Activated CD4-positive, alpha-beta T cell treated with anti-CD3 and anti-CD28 coated beads, Interleukin-2, amount 50 U/mL, for 1 hour (primary cell): Measurements from ENCODE around the gene HGD.
"Not testable (repeated sequence)": the region's sequence is repeated elsewhere in the genome, so short reads cannot be mapped to it uniquely, and the experiment has no call there.

ENCODE experiments used
- DNase-seq: peaks from one replicate; pipeline ENCODE4 v3.0.0-alpha.2; 2020

HGD gene

DNA sequence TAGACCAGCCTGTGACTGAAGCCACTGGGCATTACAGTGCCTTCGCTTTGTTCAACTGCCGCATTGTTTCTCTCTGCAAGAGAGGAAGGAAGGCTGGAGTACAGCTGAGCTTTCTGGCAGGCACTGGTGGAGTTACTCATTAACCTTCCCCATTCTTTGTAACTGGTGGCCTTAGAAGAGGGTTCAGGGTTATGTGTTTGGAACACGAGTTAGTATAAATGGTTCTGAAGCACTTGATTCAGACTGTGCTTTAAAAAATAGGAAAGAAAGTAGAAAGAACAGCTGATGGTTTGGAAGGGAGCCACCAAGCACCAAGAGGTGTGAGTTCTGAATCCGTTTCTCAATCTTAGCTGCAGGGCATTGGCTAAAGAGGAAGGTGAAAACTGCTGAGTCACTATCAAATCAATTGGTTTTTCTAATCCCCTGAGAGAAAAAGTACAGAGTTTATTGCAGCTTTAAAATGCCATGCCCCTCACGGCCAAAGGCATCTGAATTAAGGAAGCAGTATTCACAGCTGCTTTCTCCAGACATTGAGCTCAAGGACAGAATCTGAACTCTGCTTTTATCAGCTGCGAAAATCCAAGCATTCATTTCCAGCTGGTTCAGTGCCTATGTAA, 3.6 kb downstream of the HGD start:
- no peak for DNase-seq

DNA sequence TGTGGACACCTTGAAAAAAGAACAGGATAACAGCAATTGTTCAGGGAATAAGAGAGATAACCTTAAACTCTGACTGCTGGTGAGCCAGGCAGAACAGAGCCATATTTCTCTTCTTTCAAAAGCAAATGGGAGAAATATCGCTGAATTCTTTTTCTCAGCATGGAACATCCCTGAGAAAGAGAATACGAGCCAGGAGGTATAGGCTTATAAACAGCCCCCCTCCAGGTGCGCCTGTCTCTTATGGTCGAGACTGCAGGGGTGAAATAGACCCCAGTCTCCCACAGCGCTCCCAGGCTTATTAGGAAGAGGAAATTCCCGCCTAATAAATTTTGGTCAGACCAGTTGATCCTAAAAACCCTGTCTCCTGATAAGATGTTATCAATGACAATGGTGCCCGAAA, 4.8 kb downstream of the HGD start:
- DNase-seq = not testable (repeated sequence)

DNA sequence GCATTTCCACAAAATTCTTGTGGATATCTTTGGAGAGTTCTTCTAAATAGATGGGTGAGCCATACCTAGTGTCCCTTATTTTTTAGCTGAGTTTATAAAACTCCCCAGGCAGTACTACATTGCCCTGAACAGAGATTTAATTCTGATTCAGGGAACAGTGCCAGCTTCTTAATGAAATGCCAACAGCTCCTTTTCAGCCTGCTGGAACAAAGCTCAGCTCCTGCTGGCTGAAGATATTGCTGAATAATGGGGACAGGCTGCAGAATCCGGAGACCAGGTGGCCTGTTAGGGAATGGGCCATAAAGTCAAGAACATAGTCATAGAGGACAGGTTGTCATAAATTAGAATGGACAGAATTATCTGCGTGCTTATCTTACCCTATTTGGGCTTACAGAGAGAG, 8.9 kb downstream of the HGD start:
- no peak for DNase-seq

DNA sequence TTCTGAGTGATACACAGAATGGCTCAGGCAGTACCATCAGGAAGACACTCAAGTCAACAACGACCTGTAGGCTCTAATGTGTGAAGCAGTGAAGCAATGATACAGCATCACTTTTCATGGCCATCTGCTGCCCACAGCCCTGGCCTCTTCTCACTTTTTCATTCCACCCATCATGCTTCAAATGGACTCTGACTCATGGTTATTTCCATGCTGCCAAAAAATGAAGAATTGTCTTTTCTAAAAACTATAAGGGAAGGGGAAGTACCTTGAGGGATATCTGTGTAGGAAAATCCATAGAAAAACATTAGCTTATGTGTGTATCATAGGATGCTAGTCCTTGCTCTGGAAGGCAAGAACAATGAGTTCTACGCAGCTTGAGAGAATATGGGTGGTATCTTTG, 11.5 kb downstream of the HGD start:
- DNase-seq = no peak

DNA sequence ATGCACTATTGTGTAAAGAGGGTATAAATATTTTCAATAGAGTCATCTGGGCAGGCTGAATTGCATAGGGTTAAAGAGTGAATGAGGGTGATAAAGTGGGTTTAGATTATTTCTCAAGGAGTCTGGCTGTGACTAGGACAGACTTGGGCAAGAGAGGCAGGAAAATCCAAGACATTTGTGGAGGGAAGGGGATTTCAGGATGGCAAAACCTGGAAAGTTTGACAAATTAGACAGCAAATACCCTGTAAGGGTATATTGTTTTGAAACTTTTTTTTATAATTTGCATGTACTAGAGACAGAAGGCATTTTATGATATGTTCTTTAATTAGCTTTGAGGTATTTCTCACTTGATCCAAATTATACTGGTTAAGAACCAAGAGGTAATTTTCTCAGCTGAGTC, 17.1 kb downstream of the HGD start:
- no peak for DNase-seq

DNA sequence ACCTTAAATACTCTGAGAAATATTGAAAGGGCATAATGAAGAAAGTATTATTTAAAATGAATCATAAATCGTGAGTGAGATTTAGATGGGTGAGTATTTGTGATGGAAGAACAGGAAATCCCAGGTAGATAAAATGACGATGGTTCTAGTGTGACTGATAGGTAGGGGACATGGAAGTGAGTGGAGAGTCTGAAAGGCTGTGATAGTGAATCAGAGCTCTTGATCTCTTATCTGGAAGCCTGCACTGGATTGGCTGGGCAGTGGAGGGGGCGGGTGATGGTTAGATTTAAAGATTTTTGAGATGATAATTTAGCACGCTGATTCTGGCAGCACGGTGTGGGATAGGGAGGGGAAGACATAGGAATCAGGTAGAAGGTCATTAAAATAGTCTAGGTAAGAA, 20.1 kb downstream of the HGD start:
- no peak for DNase-seq

DNA sequence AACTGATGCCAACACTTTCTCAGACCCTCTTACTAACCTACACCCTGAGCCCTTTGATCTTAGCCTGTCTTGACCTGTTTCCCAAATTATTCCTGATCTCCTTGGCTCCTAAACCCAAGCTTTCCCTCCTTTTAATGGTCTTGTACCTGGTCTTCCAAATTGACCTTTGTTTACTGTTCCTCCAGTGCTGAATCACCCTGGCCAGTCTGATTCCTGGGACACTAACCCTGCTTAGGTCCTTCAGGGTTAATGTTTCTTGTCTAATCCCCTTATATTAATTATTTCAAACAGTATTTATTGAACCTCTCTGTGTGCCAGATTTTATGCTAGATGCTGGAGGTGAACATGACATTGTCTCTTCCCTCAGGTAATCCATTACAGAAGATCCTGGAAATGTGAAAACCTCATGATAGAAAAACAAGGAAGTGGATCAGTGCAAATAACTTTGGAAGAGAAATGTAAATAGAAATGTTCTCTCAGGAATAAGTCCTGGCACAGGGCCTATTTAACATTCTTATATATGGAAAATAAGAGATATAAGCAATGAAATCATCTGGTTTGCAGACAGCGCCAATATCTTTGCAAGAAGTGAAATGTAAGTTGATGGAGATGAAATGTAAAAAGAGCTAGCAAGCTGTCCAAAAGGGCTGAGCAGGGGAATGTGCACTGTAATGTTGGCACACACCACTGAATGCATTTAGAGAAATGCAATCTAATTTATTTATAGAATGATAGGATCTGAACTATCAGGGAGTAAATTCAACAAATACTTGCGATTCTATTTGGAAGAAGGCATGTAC, 20.7 kb downstream of the HGD start:
- DNase-seq = no peak

DNA sequence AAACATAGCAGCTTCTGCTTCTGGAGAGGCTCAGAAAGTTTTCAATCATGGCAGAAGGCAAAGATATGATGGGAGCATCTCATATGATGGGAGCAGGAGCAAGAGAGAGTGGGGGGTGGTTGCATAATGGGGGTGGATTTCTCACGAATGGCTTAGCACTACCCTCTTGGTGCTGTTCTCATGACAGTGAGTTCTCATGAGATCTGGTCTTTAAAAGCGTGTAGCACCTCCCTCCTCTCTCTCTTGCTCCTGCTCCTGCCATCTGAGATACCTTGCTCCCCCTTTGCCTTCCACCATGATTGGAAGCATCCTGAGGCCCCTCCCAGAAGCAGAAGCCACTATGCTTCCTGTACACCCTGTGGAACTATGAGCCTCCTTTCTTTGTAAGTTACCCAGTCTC, 22.2 kb downstream of the HGD start:
- DNase-seq = no peak

DNA sequence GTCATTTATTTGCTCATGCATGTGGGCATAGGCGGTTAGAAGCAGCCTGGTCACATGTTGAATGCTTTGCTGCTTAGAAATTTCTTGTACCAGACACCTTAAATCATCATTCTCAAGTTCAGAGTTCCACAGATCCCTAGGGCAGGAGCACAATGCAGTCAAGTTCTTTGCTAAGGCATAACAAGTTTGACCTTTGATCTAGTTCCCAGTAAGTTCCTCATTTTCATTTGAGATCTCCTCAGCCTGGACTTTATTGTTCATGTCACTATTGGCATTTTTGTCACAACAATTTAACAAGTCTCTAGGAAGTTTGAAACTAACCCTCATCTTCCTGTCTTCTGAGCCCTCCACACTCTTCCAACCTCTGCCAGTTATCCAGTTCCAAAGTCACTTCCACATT, 22.8 kb downstream of the HGD start:
- no peak for DNase-seq

DNA sequence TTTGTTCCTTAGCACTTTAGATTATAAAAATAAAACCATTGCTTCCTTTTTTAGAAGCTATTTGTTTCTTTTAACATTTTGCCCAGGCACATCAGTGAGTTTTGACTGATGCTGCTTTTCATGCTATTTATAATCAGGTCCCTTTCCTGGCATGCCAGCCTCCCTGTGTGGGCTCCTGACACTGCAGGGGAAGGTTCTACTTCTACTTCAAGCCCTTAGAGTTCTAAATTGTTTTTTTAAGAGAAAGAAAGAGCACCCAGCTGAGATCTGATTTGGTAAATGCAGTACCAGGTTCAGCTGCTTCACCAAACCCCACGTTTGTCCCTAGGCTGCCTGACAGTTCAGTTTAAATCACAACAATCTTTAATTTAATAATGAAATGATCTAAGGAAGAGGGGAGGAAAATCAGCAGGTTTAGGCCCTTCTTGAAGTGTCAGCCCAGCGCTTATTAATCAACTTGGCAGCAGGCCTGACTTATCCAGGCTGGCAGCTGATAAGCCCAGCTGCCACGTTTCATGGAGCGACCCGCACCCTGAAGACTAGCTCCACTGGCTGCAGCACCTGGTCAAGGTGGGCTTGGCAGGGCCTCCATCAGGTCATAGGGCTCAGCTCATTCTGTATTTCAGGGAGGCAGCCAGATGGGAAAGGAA, 29.0 kb downstream of the HGD start:
- no peak for DNase-seq

DNA sequence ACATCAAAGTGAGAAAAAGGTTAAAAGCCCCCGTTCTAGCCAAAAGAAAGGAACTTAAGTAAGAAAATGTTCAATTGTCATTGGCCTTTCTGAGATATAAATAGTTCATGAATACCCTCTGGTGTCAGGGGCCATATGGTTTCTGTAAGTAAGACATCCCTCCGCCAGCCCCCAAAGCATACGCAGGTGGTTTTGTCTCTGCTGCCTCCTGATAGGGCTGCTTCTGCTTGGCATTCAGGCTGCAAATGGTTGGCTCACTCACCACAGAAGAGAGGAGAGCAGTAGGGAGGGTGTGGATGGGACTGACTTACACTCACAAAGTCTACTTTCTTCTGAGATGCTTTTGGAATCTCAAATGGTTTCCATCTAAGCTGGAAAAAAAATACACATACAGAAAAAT, 29.8 kb downstream of the HGD start:
- DNase-seq = no peak

DNA sequence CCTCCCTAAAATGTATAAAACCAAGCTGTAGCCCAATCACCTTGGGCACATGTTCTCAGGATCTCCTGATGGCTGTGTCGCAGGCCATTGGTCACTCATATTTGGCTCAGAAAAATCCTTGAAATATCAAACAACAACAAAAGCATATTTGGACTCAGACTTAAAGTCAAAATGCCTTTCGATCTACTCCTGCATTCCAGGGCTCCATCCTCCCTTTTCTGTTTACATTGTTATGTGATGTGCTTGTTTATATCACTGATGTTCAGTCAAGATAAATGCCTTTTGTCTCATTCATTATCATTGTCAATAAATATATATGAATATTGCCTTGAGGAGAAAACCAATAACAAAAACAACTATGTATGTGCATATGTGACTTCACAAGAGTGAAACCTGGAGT, 31.7 kb downstream of the HGD start:
- no peak for DNase-seq

DNA sequence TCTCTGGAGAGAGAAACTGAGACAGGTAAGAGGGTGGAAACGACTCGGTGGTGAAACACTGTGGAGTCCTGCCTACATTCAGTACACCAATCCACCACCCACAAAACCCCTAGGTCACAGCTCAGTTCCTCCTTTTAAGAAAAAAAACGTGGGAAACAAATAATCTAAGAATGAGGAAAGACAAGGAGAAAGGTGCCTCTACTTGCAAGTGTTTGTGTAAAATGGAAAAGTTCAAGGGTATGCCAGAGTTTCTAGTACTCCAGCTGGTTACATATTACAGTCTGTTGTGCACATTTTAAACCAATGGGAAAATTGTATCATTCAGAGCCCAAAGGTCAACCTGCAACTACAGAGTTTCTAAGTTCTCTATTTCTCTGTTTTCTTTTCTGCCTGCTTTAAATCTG, 32.2 kb downstream of the HGD start:
- no peak for DNase-seq

DNA sequence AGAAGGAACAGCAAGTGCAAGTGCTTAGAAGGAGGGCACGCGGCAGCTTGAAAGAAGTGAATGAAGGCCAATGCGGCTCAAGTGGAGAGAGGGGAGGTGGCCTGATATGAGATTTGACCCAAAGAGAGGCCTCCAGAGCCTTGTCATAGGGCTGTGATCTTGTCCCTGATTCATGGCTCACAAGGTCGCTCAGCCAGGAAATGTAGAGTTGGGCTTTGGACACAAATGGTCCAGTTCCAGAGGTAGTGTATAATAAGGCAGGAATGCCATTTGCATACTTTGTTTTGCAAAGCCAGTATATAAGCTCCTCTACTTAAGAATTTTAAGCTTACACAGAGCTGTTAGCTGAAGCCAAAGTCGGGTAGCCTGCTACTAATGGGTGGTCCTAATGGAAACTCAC, 33.7 kb downstream of the HGD start:
- DNase-seq = no peak

DNA sequence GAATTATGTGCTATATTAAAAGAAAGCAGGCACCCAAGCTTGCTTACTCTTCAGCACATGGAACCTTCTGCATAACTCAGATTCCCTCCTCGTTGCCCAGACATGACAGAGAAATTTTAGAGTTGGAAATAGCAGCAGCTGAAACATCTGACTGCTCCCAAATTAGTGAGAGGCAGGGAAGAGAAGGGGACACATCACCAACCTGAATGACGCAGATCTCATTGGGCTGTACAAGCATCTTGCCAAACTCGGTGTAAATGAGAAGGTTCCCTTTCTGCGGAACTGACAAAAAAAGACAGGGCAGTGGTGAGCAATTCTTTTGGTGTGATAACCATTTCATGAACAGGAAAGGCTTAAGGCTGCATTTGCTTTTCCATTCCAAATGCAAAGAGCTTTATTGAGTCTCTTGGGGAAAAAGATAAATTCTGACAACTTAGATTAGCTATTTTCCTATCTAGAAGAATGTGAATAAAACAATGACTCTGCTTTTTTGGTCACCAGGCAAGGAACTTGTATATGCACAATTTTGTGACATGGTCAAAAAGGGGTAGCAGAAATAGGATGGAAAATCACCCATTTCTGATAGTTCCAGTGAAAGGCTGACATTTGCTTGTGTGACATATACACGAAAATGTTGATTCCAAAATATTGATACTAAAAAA, 35.1 kb downstream of the HGD start:
- no peak for DNase-seq

DNA sequence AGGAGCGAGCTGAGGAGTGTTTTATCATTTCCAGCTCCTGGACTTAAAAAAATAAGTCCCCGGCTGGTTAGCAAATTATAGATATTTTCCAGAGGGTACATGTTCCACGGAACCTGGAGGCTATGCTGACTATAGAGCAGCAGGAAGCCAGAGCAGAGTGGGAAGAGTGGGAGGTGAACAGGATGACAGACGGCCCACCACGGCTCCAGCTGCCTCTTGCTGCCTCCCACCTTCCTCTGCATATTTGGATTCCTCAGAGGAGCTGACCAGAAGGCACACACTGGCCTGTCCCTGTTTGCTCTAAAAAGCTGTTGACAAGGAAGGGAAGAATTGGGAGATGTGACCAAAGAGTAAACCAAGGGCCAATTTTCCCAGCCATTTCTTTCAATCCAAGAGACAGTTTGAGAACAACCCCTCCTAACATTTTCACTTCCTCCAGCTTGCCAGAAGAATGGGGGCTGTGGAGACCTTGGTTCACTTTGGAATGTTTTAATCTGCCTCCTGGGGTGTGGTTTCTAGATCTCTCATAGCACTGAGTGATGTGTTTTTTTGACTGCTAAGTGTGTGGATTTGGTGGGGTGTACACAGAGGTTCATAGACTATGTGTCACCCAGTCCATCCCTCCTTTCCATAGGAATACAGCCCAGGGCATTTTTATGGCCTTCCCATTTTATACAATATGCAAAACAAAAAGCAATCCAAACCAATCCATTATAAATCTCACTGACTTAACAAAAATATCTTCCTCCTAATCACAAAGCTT, 36.8 kb downstream of the HGD start:
- no peak for DNase-seq

DNA sequence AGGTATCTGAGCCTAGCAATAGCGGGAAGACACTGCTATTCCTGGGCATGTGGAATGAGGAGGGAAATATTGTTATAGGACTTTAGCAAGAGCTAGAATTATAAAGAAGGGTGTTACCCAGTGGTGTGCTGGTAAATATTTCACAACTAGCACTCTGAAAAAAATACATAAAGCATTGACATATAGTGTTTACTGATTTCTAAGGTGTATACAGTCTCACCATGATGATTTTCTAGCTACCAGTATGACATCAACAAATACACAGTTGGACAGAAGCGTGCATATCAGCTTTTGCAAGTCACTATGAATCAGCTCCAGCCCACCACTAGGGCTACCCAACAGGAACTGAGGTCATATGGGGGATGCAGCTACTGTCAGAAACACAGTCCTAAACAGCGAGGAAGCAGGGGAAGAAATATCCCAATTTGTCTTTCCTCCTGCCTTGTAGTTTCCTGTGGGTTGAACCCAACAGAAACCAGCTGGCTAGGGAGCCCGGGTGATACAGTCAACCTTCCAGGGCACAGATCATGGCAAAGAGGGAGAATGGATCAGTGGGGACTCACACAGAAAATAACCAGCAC, 39.6 kb downstream of the HGD start:
- no peak for DNase-seq

DNA sequence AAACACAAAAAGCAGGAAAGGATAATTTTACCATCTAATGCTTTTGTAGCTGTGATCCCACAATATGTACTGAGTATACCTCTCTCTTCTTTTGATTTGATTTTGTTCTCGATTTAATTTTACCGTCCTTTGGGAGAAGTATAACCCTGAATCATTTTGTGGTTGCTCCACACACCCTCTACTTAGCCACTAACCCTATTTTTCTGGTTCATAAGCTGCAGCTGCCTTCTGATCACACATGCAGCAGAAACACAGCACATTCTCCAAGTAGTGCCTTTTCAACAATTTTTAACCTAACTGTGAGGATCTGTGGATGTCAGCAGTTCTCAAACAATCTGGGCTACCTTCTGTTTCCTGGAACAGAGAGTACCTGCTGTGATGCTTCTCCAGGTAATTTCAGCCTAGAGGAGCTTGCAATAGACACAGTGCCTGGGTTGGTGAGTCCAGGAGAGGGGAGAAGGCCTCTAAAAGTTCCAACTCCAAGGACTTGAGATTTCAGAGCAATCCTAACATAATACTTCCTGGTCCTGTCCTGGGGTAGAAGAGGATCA, 40.3 kb downstream of the HGD start:
- no peak for DNase-seq

DNA sequence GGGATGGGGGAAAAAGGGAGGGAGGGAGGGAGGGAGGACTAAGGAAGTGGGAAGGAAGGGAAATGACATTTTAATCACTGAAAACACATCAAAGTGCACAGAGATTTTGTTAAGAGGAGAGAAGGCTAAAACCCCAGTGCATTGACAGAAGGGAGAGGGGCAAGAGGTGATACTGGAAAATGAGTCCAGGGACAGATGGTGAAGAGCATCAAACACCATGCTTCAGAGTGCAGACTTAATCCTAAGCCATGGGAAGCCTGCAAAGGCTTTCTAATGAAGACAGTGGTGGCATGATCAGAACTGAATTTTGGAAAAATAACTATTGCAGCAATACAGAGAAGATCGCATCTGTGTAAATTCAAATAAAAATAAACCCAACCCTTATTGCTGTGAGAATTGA, 41.8 kb downstream of the HGD start:
- no peak for DNase-seq

DNA sequence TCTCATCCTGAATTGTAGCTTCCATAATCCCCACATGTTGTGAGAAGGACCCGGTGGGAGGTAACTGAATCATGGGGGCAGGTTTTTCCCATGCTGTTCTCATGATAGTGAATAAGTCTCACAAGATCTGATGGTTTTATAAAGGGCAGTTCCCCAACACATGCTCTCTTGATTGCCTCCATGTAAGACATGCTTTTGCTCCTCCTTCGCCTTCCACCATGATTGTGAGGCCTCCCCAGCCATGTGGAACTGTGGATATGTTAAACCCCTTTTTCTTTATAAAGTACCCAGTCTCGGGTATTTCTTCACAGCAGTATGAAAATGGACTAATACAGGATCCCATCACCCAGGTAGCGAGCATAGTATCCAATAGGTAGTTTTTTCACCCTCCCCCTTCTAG, 43.2 kb downstream of the HGD start:
- not testable (repeated sequence) for DNase-seq

DNA sequence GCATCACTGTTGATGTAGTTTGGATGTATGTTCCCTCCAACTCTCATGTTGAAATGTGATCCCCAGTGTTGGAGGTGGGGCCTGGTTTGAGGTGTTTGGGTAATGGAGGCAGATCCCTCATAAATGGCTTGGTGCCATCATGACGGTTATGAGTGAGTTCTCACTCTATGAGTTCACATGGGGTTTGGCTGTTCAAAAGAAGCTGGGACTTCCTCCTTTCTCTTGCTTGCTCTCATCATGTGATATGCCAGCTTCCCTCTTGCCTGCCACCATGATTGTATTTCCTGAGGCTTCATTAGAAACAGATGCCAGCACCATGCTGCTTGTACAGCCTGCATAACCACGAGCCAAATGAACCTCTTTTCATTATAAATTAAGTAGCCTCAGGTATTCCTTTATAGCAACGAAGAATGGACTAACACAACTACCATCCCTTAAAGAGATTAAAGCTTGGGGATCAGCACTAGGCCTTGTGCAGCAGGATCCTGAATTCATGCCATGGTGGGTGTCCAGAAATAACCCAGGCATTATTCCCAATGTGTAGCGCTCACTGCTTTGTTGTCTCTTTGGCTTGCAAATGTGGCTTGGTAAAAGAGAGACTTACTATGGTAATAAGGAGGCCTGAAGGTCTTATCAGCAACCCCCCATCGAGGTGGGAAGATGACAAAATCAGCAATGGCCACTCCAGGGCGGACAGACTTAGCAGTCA, 44.0 kb downstream of the HGD start:
- no peak for DNase-seq
